ENCODE data around the gene UBE2Q2. TPM values are rescaled to one million over a fixed set of nuclear protein-coding genes. Genes with fewer than 3 reads are reported as not detected.

Gene UBE2Q2
- total RNA-seq, 2 experiments from 2014 or later = 29.3 to 33.5 TPM

DNA sequence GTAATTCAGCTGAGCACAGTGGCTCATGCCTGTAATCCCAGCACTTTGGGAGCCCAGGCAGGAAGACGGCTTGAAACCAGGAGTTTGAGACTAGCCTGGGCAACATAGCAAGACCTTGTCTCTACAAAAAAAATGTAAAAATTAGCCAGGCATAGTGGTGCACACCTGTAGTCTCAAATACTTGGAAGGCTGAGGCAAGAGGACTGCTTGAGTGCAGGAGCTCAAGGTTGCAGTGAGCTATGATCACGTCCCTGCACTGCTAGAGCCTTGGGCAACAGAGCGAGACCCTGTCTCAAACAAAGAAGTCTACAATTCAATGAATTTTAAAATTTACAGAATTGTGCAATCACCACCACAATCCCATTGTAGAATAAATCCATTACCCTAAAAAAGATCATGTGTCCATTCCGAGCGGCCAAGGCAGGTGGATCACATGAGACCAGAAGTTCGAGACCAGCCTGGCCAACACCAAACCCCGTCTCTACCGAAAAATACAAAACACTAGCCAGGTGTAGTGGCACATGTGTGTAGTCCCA lies 105.6 kb downstream of the UBE2Q2 start:
- H3K4me3 ChIP-seq (ENCODE audit: low read length) = no peak overlapping the region
- no peak overlapping the region for H3K27ac ChIP-seq (ENCODE audit: low read depth in 1 of 2, low read length in 2 of 2)
- intact Hi-C loops (cut with DNase I, micrococcal nuclease) = no loop called here
- DNase-seq (no peak), ATAC-seq (ENCODE audit: poor library complexity) (no peak)
- Mint-ChIP-seq H3K4me3 (no peak overlapping the region), H3K9me3 (no peaks in the 10 kb centered on the region), H3K27me3 (peaks cover 62% of the 10 kb centered on the region), H3K4me1 (ENCODE audit: low read depth) (no peaks in the 10 kb centered on the region), H3K36me3 (ENCODE audit: low read depth) (no peaks in the 10 kb centered on the region), H3K27ac (no peak overlapping the region)
- H3K36me3 ChIP-seq (ENCODE audit: insufficient read depth, low read length) = no peaks in the 10 kb centered on the region
- peaks cover 0 to 6% of the 10 kb centered on the region in 2 experiments for H3K27me3 ChIP-seq (ENCODE audit: control insufficient read depth in 1 of 2, insufficient read depth in 2 of 2, low read length in 2 of 2)
- ChIA-PET CTCF (interaction anchor here (0.8 kb wide), 1 partner anchor 9 kb away, joined by 3 read pairs; no protein-coding TSS in a partner anchor), POLR2A (no interaction called here)
- TF ChIP-seq, protein P1, sequence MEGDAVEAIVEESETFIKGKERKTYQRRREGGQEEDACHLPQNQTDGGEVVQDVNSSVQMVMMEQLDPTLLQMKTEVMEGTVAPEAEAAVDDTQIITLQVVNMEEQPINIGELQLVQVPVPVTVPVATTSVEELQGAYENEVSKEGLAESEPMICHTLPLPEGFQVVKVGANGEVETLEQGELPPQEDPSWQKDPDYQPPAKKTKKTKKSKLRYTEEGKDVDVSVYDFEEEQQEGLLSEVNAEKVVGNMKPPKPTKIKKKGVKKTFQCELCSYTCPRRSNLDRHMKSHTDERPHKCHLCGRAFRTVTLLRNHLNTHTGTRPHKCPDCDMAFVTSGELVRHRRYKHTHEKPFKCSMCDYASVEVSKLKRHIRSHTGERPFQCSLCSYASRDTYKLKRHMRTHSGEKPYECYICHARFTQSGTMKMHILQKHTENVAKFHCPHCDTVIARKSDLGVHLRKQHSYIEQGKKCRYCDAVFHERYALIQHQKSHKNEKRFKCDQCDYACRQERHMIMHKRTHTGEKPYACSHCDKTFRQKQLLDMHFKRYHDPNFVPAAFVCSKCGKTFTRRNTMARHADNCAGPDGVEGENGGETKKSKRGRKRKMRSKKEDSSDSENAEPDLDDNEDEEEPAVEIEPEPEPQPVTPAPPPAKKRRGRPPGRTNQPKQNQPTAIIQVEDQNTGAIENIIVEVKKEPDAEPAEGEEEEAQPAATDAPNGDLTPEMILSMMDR (IDR thresholded peaks at IDR 0.05) = no peak
- H3K4me1 ChIP-seq (ENCODE audit: insufficient read depth, low read length) = no peaks in the 10 kb centered on the region
- H3K9me3 ChIP-seq (ENCODE audit: control insufficient read depth in 1 of 2, insufficient read depth in 1 of 2, low read length in 2 of 2) = no peaks in the 10 kb centered on the region

Other genes with a start within 250 kb of the UBE2Q2 start
- gene SNUPN, start 217.7 kb upstream of the UBE2Q2 start, total RNA-seq = 10 to 100 TPM; 10.0 to 11.6 TPM
- 10 to 100 TPM; 48.4 to 50.4 TPM for gene IMP3, start 203.2 kb upstream of the UBE2Q2 start, total RNA-seq
- under 1 TPM; 0.59 to 0.82 TPM for gene SNX33, start 195.5 kb upstream of the UBE2Q2 start, total RNA-seq
- gene CSPG4, start 130.6 kb upstream of the UBE2Q2 start, total RNA-seq = not detected
- 1 to 10 TPM; 5.4 to 7.4 TPM for gene FBXO22, start 60.4 kb downstream of the UBE2Q2 start, total RNA-seq
- gene NRG4, start 169.0 kb downstream of the UBE2Q2 start, total RNA-seq = not detected
- not detected for gene TMEM266, start 216.5 kb downstream of the UBE2Q2 start, total RNA-seq